ENCODE measurements around the gene RNF213. TPM values are rescaled to one million over a fixed set of nuclear protein-coding genes. Genes with fewer than 3 reads are reported as not detected.
A peak's percentile ranks its signal among the peaks of the same experiment; 100 is the strongest.

Gene RNF213
- total and polyA plus RNA-seq, 2 of the 8 experiments (the other 6 are each of a cell fraction or from before 2014, with no cell fraction given): 33.8 to 62.8 TPM

DNA sequence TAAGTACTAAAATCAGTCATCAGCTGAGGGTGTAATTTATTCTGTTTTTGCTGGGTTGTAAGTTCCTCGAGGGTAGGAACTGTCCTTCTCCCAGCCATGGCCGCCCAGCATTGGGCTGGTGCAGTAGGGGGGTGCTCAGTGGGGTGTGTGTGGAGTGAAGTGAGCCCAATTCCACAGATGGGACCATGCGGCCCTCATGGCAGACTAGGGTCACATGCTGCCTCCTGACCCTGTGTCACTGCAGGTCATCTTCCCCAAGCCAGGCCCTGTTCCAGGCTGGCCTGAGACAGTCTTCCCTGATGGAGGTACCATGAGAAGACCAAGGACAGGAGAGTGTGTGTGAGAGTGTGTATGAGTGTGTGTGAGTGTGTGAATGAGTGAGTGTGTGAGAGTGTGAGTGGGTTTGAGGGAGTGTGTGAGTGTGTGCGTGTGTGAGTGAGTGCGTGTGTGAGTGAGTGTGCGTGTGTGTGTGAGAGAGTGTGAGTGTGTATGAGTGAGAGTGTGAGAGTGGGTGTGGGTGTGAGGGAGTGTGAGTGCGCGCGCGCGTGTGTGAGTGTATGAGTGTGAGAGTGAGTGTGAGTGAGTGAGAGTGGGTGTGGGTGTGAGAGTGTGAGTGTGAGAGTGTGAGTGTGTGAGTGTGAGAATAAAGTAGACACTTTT, 36.7 kb upstream of the RNF213 start:
- H3K4me1 ChIP-seq (replicated peaks in 1 of 4; ENCODE audit: control insufficient read depth in 3 of 4, insufficient read depth in 4 of 4, low read length in 3 of 4): peaks cover 0 to 21% (median 11%) of the 10 kb centered on the region in 4 experiments; a peak in 6 of 7 replicates
- no peaks in the 10 kb centered on the region for H3K36me3 ChIP-seq (ENCODE audit: control insufficient read depth in 2 of 4, insufficient read depth in 4 of 4, low read length in 3 of 4)
- no peak overlapping the region for H2AK5ac ChIP-seq (ENCODE audit: low read depth, low read length)
- H3K4ac ChIP-seq (replicated peaks; ENCODE audit: insufficient read length, low read depth, low read length): no peak overlapping the region
- H2BK12ac ChIP-seq (ENCODE audit: low read depth, low read length): no peak overlapping the region; the same call in 1 of the 2 replicates
- no peak overlapping the region for H2BK120ac ChIP-seq (replicated peaks; ENCODE audit: low read depth, low read length)
- peaks cover 10% of the 10 kb centered on the region; the same call in 1 of the 2 replicates for H3K23me2 ChIP-seq (ENCODE audit: low read depth, low read length)
- no peak for DNase-seq (ENCODE audit: low read depth in 1 of 2, low spot score in 2 of 2)
- H4K8ac ChIP-seq (ENCODE audit: extremely low read depth, insufficient read depth, low read length): no peak overlapping the region
- H3K18ac ChIP-seq (ENCODE audit: extremely low read depth, low read length): no peak overlapping the region
- H2BK5ac ChIP-seq (ENCODE audit: low read depth, low read length): peak overlapping the region; percentile 49; the same call in 1 of the 2 replicates
- 80 to 100% methylated on average over 7 to 11 of the region's 11 CpGs for WGBS, 2 experiments (ENCODE audit: extremely low coverage in 1 of 2, insufficient coverage in 1 of 2, insufficient read length in 1 of 2, insufficient replicate concordance in 2 of 2, low coverage in 1 of 2, low lambda C conversion rate in 2 of 2, missing lambda C conversion rate in 1 of 2)
- no peak overlapping the region for H3K9ac ChIP-seq (replicated peaks in 1 of 4; ENCODE audit: extremely low read depth in 1 of 4, low read depth in 3 of 4, low read length in 3 of 4)
- H3K27ac ChIP-seq (ENCODE audit: low read depth, low read length): no peak overlapping the region
- no peaks in the 10 kb centered on the region for H3K9me3 ChIP-seq (ENCODE audit: insufficient read depth in 2 of 2, low read depth in 1 of 2, low read length in 1 of 2)
- CTCF ChIA-PET (ENCODE audit: partially characterized antibody): no interaction called here
- H4K5ac ChIP-seq (ENCODE audit: insufficient read length, low read depth, low read length): no peak overlapping the region
- H3K14ac ChIP-seq (ENCODE audit: insufficient read length): no peak overlapping the region
- no peaks in the 10 kb centered on the region; a peak in 1 of 7 replicates for H3K27me3 ChIP-seq (replicated peaks in 1 of 4; ENCODE audit: control insufficient read depth in 3 of 4, extremely low read depth in 1 of 4, insufficient read depth in 3 of 4, low read length in 3 of 4)
- FAIRE-seq: no peak
- no peak overlapping the region for H4K91ac ChIP-seq (replicated peaks; ENCODE audit: insufficient read length, low read length)
- peaks cover 2% of the 10 kb centered on the region in 2 experiments for H4K20me1 ChIP-seq (replicated peaks in 1 of 2; ENCODE audit: control insufficient read depth in 1 of 2, insufficient read depth in 2 of 2, low read length in 2 of 2)
- no peak overlapping the region for H2BK20ac ChIP-seq (ENCODE audit: low read length)
- POLR2A ChIA-PET (ENCODE audit: partially characterized antibody): no interaction called here
- no peak overlapping the region for H2BK15ac ChIP-seq (ENCODE audit: low read length)
- H3K79me1 ChIP-seq (ENCODE audit: low read depth, low read length): peaks cover 2% of the 10 kb centered on the region; the same call in 1 of the 2 replicates
- H3K23ac ChIP-seq (ENCODE audit: insufficient read length): no peak overlapping the region
- TF ChIP-seq EGR1 (IDR thresholded peaks at IDR 0.05; ENCODE audit: borderline replicate concordance, low read depth, low read length): no peak
- peak; percentile 27 for TF ChIP-seq ASH2L (IDR thresholded peaks at IDR 0.05; ENCODE audit: low read length)
- H3K79me2 ChIP-seq (ENCODE audit: control insufficient read depth in 1 of 2, insufficient read depth in 2 of 2, low read length in 2 of 2): no peaks in the 10 kb centered on the region
- peak overlapping the region; percentile 40 for H3K56ac ChIP-seq (replicated peaks; ENCODE audit: insufficient read length, low read depth, low read length)
- H3K4me3 ChIP-seq (ENCODE audit: extremely low read depth in 1 of 4, insufficient read depth in 2 of 4, low read depth in 3 of 4, low read length in 4 of 4): no peak overlapping the region
- H3K4me2 ChIP-seq (ENCODE audit: insufficient read depth in 1 of 2, low read depth in 2 of 2, low read length in 2 of 2): no peak overlapping the region
- H2AFZ ChIP-seq (ENCODE audit: low read length): no peak overlapping the region

Data from H1 (cell line).